G401.6 (cell line): ENCODE measurements around the gene KIF2C.
"Not testable (repeated sequence)": the region's sequence is repeated elsewhere in the genome, so short reads cannot be mapped to it uniquely, and the experiment has no call there.

Experiments
- FAIRE-seq: peaks from 2 replicates; lab custom pipeline; 2012; peaks lifted over from hg19 to GRCh38; lab: Jason Lieb, UNC

The KIF2C gene

GRCh38 chr1:44798481-44799365, 59.1 kb downstream of the KIF2C start:
- no peak for FAIRE-seq

GRCh38 chr1:44799770-44800584, 60.3 kb downstream of the KIF2C start, which contains the start of gene PLK3:
PLK3 (plus strand) TSS chr1:44800377; CDS start chr1:44800464, 87 bp downstream.
- peak; percentile 98 for FAIRE-seq

GRCh38 chr1:44801491-44802305, 62.1 kb downstream of the KIF2C start:
- no peak for FAIRE-seq

- no peak for FAIRE-seq
These were observed 62.8 kb downstream of the KIF2C start for GRCh38 chr1:44802306-44803061.

- FAIRE-seq: no peak
These were observed 63.4 kb downstream of the KIF2C start for GRCh38 chr1:44803062-44803311.

GRCh38 chr1:44803312-44804095, 63.9 kb downstream of the KIF2C start:
- no peak for FAIRE-seq

- FAIRE-seq: no peak
These were observed 65.8 kb downstream of the KIF2C start for GRCh38 chr1:44805311-44806024.

GRCh38 chr1:44806025-44806703, 66.5 kb downstream of the KIF2C start:
- FAIRE-seq: no peak

- no peak for FAIRE-seq
These were observed 67.2 kb downstream of the KIF2C start, which contains the start of gene DYNLT4 for GRCh38 chr1:44806704-44807363. DYNLT4 (minus strand) TSS chr1:44807351; CDS start chr1:44806668, 683 bp downstream.

GRCh38 chr1:44807364-44808062, 67.9 kb downstream of the KIF2C start:
- FAIRE-seq: peak; percentile 98

GRCh38 chr1:44808063-44808937, 68.7 kb downstream of the KIF2C start, which contains the start of gene BTBD19:
BTBD19 (plus strand) TSS chr1:44808523; CDS start chr1:44808821, 298 bp downstream.
- peak; percentile 72 for FAIRE-seq

- FAIRE-seq: no peak
These were observed 69.6 kb downstream of the KIF2C start for GRCh38 chr1:44808938-44809917.

- FAIRE-seq: no peak
These were observed 70.6 kb downstream of the KIF2C start for GRCh38 chr1:44810101-44810761.

GRCh38 chr1:44810762-44811105, 71.1 kb downstream of the KIF2C start:
- not testable (repeated sequence) for FAIRE-seq

- no peak for FAIRE-seq
These were observed 71.6 kb downstream of the KIF2C start for GRCh38 chr1:44811234-44811633.
